Right renal cortex interstitium (tissue), 3 donors: ENCODE measurements around the gene AMN. TPM values are rescaled to one million over a fixed set of nuclear protein-coding genes. Genes with fewer than 3 reads are reported as not detected.

Source experiments
- DNase-seq, 3 donors: peaks; one replicate each; pipeline ENCODE4 v3.0.0-alpha.2; 2013; ENCODE audit warnings: low read depth in 3 of 3, low spot score in 2 of 3
- polyA plus RNA-seq, 3 donors: library from polyadenylated mRNA; unstranded; fragments of 120-200 nt; gene quantifications; one replicate each; pipeline ENCODE4 v1.2.1, GENCODE V29; 2013; ENCODE audit not compliant: insufficient read length in 3 of 3

The AMN gene
- polyA plus RNA-seq, 3 donors = 15.9 to 22.6 (median 17.7) TPM

- no peak for DNase-seq
Measured at GRCh38 chr14:102927346-102927877, 4.9 kb downstream of the AMN start.

GRCh38 chr14:102927878-102928411 is 5.5 kb downstream of the AMN start:
- no peak for DNase-seq

GRCh38 chr14:102928412-102929240 is 6.2 kb downstream of the AMN start:
- peak in 2 of 3 donors; percentile 37 to 65 for DNase-seq

- DNase-seq = no peak
Measured at GRCh38 chr14:102929241-102930137, 7.0 kb downstream of the AMN start.

- no peak for DNase-seq
Measured at GRCh38 chr14:102930138-102930752, 7.8 kb downstream of the AMN start.

- DNase-seq = no peak
Measured at GRCh38 chr14:102930753-102931579, 8.5 kb downstream of the AMN start.

- no peak for DNase-seq
Measured at GRCh38 chr14:102931580-102932285, 9.3 kb downstream of the AMN start.

- DNase-seq = no peak
Measured at GRCh38 chr14:102932484-102933248, 10.2 kb downstream of the AMN start.

GRCh38 chr14:102933618-102934231 is 11.3 kb downstream of the AMN start:
- DNase-seq = no peak

GRCh38 chr14:102935756-102936155 is 13.3 kb downstream of the AMN start:
- DNase-seq = no peak

- DNase-seq = no peak
Measured at GRCh38 chr14:102937331-102938175, 15.1 kb downstream of the AMN start.

- DNase-seq = no peak
Measured at GRCh38 chr14:102938191-102938590, 15.7 kb downstream of the AMN start.

- DNase-seq = no peak
Measured at GRCh38 chr14:102939329-102939728, 16.9 kb downstream of the AMN start.

GRCh38 chr14:102939820-102940561 is 17.5 kb downstream of the AMN start:
- DNase-seq = no peak

GRCh38 chr14:102940729-102941362 is 18.4 kb downstream of the AMN start:
- DNase-seq = no peak
